GM10266 (cell line): ENCODE results near the gene ZNF574.
"Not testable (repeated sequence)": the region's sequence is repeated elsewhere in the genome, so short reads cannot be mapped to it uniquely, and the experiment has no call there.

Experiments used
- DNase-seq: peaks from one replicate; pipeline ENCODE4 v3.0.0; 2012; ENCODE audit errors: extremely low spot score
- CTCF ChIP-seq: IDR thresholded peaks from 2 replicates; pipeline ENCODE4 v1.5.1; 2012; ENCODE audit warnings: mild to moderate bottlenecking, low read depth; ENCODE audit not compliant: control insufficient read depth, insufficient read depth; ENCODE audit errors: missing control alignments

Gene ZNF574

GRCh38 chr19:42095814-42096230, 19.9 kb downstream of the ZNF574 start:
- DNase-seq = no peak
- no peak for TF ChIP-seq CTCF

GRCh38 chr19:42096255-42096837, 20.4 kb downstream of the ZNF574 start:
- no peak for TF ChIP-seq CTCF
- no peak for DNase-seq

- no peak for DNase-seq
- TF ChIP-seq CTCF = no peak
Observed at GRCh38 chr19:42097461-42097860, 21.5 kb downstream of the ZNF574 start.

- no peak for DNase-seq
- no peak for TF ChIP-seq CTCF
Observed at GRCh38 chr19:42098781-42099180, 22.8 kb downstream of the ZNF574 start.

- DNase-seq = no peak
- TF ChIP-seq CTCF = no peak
Observed at GRCh38 chr19:42099336-42099925, 23.5 kb downstream of the ZNF574 start.

GRCh38 chr19:42100241-42100640, 24.3 kb downstream of the ZNF574 start:
- not testable (repeated sequence) for DNase-seq

GRCh38 chr19:42102877-42103276, 26.9 kb downstream of the ZNF574 start:
- TF ChIP-seq CTCF = no peak
- DNase-seq = no peak

GRCh38 chr19:42105368-42105767, 29.4 kb downstream of the ZNF574 start:
- no peak for TF ChIP-seq CTCF
- DNase-seq = no peak
